GM12872 (cell line): Measurements from ENCODE around the gene PRRC2B.

Experiments
- CTCF ChIP-seq: IDR thresholded peaks from 3 replicates; pipeline ENCODE4 v1.5.1; 2011; ENCODE audit warnings: low read depth, mild to moderate bottlenecking, low read length, moderate library complexity; ENCODE audit not compliant: insufficient read depth

The PRRC2B gene

GRCh38 chr9:131464354-131465000 is 70.6 kb downstream of the PRRC2B start:
- no peak for TF ChIP-seq CTCF

- no peak for TF ChIP-seq CTCF
Measured at GRCh38 chr9:131465401-131465800, 71.5 kb downstream of the PRRC2B start.

GRCh38 chr9:131467214-131467935 is 73.5 kb downstream of the PRRC2B start:
- TF ChIP-seq CTCF, result no peak

GRCh38 chr9:131468031-131468430 is 74.1 kb downstream of the PRRC2B start:
- TF ChIP-seq CTCF, result no peak

GRCh38 chr9:131469356-131469755 is 75.5 kb downstream of the PRRC2B start:
- TF ChIP-seq CTCF, result no peak

- no peak for TF ChIP-seq CTCF
Measured at GRCh38 chr9:131469951-131470350, 76.1 kb downstream of the PRRC2B start.

- TF ChIP-seq CTCF, result no peak
Measured at GRCh38 chr9:131470581-131470991, 76.7 kb downstream of the PRRC2B start.
